Colonic mucosa (tissue), 4 donors: ENCODE measurements around the gene UPK1A. TPM values are rescaled to one million over a fixed set of nuclear protein-coding genes. Genes with fewer than 3 reads are reported as not detected.
"Not testable (repeated sequence)": the region's sequence is repeated elsewhere in the genome, so short reads cannot be mapped to it uniquely, and the experiment has no call there.

Source experiments
- DNase-seq: peaks from one replicate; pipeline ENCODE4 v3.0.0-alpha.2; 2020
- H3K27ac ChIP-seq: fragments of 200-600 bp; one replicate; pipeline ENCODE4 v1.8.0; 2021
- H3K27me3 ChIP-seq: fragments of 200-600 bp; one replicate; pipeline ENCODE4 v1.8.0; 2021
- H3K36me3 ChIP-seq: fragments of 200-600 bp; one replicate; pipeline ENCODE4 v1.8.0; 2021
- H3K4me1 ChIP-seq: fragments of 200-600 bp; one replicate; pipeline ENCODE4 v1.8.0; 2021; ENCODE audit warnings: mild to moderate bottlenecking
- H3K4me3 ChIP-seq: fragments of 200-600 bp; one replicate; pipeline ENCODE4 v1.8.0; 2021
- H3K9ac ChIP-seq, 2 donors: one replicate each; pipeline ENCODE4 v1.7.0; 2013; ENCODE audit warnings: control low read depth in 2 of 2, low read depth in 2 of 2, low read length in 2 of 2
- H3K9me3 ChIP-seq: fragments of 200-600 bp; one replicate; pipeline ENCODE4 v1.8.0; 2021
- CTCF ChIP-seq: fragments of 200-600 bp; IDR thresholded peaks from one replicate; pipeline ENCODE4 v1.8.0; 2022; ENCODE audit warnings: antibody characterized with exemption, mild to moderate bottlenecking
- intact Hi-C: fragments of 100-400 bp; cut with DNase I; formaldehyde crosslinking; loops from one replicate; pipeline ENCODE4 v1.14.1; 2022
- total RNA-seq, 2 donors: library from RNA; stranded (reverse); fragmentation: NEBNext Ultra II Directional in 1 of 2; extraction: Animal tissue kit (Norgen Biotek cat#: 25700) in 1 of 2; gene quantifications; one replicate each; pipeline ENCODE4 v1.2.1, GENCODE V29; 2021
- donor health status: healthy.
- donor health status: DM: no; HTN: no; CAD: no.
- donor health status: DM: no; HTN: no; CAD: no.

The UPK1A gene
- total RNA-seq, 2 donors from 2014 or later, result not detected

GRCh38 chr19:35671818-35672217 lies 5.5 kb downstream of the UPK1A start:
- Histone ChIP-seq H3K36me3 (no peaks in the 10 kb centered on the region), H3K27ac (no peak overlapping the region), H3K9ac (no peak overlapping the region), H3K9me3 (no peaks in the 10 kb centered on the region), H3K27me3 (peaks cover 18% of the 10 kb centered on the region), H3K4me3 (no peak overlapping the region), H3K4me1 (no peaks in the 10 kb centered on the region)
- intact Hi-C loops, result no loop called here
- no peak for DNase-seq
- no peak for TF ChIP-seq CTCF

- no peak for TF ChIP-seq CTCF
- H3K27me3 ChIP-seq, result peaks cover 18% of the 10 kb centered on the region
- H3K4me1 ChIP-seq, result no peaks in the 10 kb centered on the region
- no peak overlapping the region for H3K27ac ChIP-seq
- no peak overlapping the region for H3K9ac ChIP-seq
- H3K36me3 ChIP-seq, result no peaks in the 10 kb centered on the region
- no peaks in the 10 kb centered on the region for H3K9me3 ChIP-seq
- peak overlapping the region; percentile 28 for H3K4me3 ChIP-seq
- no peak for DNase-seq
- intact Hi-C loops, result no loop called here
Measured at GRCh38 chr19:35673121-35673804, 6.9 kb downstream of the UPK1A start.

DNA sequence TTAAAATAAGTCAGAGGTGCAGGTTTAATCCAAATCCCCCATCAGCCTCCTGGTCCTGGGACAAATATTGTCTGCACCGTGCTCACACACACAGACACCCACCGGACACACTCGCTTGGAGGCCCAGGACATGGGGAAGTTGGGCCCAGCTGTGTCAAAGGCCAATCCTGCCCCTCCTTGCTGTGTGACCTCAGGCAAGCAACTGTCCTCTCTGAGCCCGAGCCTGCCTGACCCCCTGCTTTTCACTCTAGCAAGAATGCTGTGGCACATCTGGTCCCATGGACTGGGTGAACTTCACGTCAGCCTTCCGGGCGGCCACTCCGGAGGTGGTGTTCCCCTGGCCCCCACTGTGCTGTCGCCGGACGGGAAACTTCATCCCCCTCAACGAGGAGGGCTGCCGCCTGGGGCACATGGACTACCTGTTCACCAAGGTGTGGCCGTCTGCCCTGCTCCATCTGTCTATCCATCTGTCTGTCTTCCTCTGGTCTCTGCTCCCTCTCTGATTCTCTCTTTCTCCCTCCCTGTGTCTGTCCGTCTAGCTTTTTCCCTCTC lies 9.3 kb downstream of the UPK1A start:
- Histone ChIP-seq H3K27ac (no peak overlapping the region), H3K9me3 (no peaks in the 10 kb centered on the region), H3K4me1 (no peaks in the 10 kb centered on the region), H3K4me3 (no peak overlapping the region), H3K27me3 (peaks cover 18% of the 10 kb centered on the region), H3K9ac (no peak overlapping the region), H3K36me3 (no peaks in the 10 kb centered on the region)
- TF ChIP-seq CTCF, result no peak
- intact Hi-C loops, result no loop called here
- DNase-seq, result no peak

- Histone ChIP-seq H3K27me3 (no peaks in the 10 kb centered on the region), H3K4me1 (no peaks in the 10 kb centered on the region), H3K36me3 (no peaks in the 10 kb centered on the region), H3K9me3 (no peaks in the 10 kb centered on the region), H3K4me3 (no peak overlapping the region), H3K9ac (no peak overlapping the region), H3K27ac (no peak overlapping the region)
- intact Hi-C loops, result loop anchor here (5.0 kb wide), 1 partner anchor 242 kb away; no protein-coding TSS in a partner anchor
- no peak for DNase-seq
- TF ChIP-seq CTCF, result no peak
Measured at GRCh38 chr19:35689836-35690235, 23.5 kb downstream of the UPK1A start.

DNA sequence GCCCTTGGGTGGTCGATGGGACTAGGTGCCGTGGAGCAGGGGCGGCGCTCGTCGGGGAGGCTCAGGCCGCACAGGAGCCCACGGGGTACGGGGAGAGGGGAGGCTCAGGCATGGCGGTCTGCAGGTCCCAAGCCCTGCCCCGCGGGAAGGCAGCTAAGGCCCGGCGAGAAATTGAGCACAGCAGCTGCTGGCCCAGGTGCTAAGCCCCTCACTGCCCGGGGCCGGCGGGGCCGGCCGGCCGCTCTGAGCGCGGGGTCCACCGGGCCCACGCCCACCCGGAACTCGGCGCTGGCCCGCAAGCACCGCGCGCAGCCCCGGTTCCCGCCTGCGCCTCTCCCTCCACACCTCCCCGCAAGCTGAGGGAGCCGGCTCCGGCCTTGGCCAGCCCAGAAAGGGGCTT lies 24.8 kb downstream of the UPK1A start:
- H3K27me3 ChIP-seq, H3K9ac ChIP-seq, H3K4me3 ChIP-seq, DNase-seq, H3K4me1 ChIP-seq, H3K36me3 ChIP-seq, H3K9me3 ChIP-seq, H3K27ac ChIP-seq: not testable (repeated sequence)
- intact Hi-C loops, result loop anchor here (5.0 kb wide), 1 partner anchor 241 kb away; no protein-coding TSS in a partner anchor

DNA sequence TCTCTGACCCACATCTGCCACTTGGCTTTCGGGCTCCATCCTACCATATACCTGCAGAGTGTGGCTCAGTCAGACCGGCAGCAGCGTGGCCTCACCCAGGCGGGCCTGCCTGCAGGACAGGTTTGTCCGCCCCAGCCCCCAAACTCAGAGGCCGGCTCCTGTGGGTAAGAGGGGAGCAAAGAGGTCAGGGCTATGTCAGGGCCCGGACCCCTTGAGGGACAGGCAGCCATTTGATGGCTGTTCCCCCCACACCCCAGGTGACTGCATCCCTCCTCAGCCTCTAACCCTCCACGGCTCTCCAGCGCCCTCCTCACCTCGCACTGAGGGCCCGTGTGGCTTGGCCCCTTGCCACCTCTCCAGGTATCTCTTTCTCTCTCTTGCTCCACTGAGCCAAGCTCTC lies 25.7 kb downstream of the UPK1A start:
- H3K4me1 ChIP-seq, result no peaks in the 10 kb centered on the region

More for the DNA sequence above, 25.7 kb downstream of the UPK1A start:
- no peak for TF ChIP-seq CTCF
- Histone ChIP-seq H3K27ac (no peak overlapping the region), H3K36me3 (no peaks in the 10 kb centered on the region), H3K4me3 (no peak overlapping the region), H3K27me3 (no peaks in the 10 kb centered on the region), H3K9me3 (no peaks in the 10 kb centered on the region), H3K9ac (no peak overlapping the region)
- intact Hi-C loops, result loop anchor here (2.0 to 5.0 kb wide), 2 partner anchors 189 to 240 kb away; no protein-coding TSS in a partner anchor
- no peak for DNase-seq
